ENCODE measurements around the gene TRIO. TPM values are rescaled to one million over a fixed set of nuclear protein-coding genes. Genes with fewer than 3 reads are reported as not detected.

TRIO gene
- total and polyA plus RNA-seq, 7 donors, result 18.5 to 77.5 (median 35.0) TPM

- Histone ChIP-seq H3K27me3 (ENCODE audit: insufficient read depth in 3 of 3, low read length in 2 of 3) (no peaks in the 10 kb centered on the region), H3K4me1 (no peaks in the 10 kb centered on the region), H3K9me3 (no peaks in the 10 kb centered on the region), H3K27ac (no peak overlapping the region), H3K4me3 (no peak overlapping the region), H3K36me3 (ENCODE audit: insufficient read depth in 1 of 2, low read depth in 1 of 2) (peaks cover 6 to 100% of the 10 kb centered on the region in 2 donors)
- DNase-seq (no peak), ATAC-seq (peak in 2 of 4 donors; percentile 48 to 90)
- no peak for TF ChIP-seq CTCF (IDR thresholded peaks at IDR 0.05)
- WGBS, 3 donors, result 45 to 78% (median 71%) methylated on average over 8 of the region's 8 CpGs
- intact Hi-C loops (cut with DNase I), result no loop called here
Measured at GRCh38 chr5:14374100-14374499, 231.0 kb downstream of the TRIO start.

- Histone ChIP-seq H3K27me3 (ENCODE audit: insufficient read depth in 3 of 3, low read length in 2 of 3) (no peaks in the 10 kb centered on the region), H3K4me1 (no peaks in the 10 kb centered on the region), H3K4me3 (no peak overlapping the region), H3K9me3 (no peaks in the 10 kb centered on the region), H3K27ac (no peak overlapping the region), H3K36me3 (ENCODE audit: insufficient read depth in 1 of 2, low read depth in 1 of 2) (peaks cover 5 to 100% of the 10 kb centered on the region in 2 donors)
- DNase-seq, result no peak
- intact Hi-C loops (cut with DNase I), result no loop called here
- WGBS, 3 donors, result 77 to 88% (median 86%) methylated on average over 3 of the region's 3 CpGs
- ATAC-seq, result no peak
- no peak for TF ChIP-seq CTCF (IDR thresholded peaks at IDR 0.05)
Measured at GRCh38 chr5:14376789-14377188, 233.6 kb downstream of the TRIO start.

DNA sequence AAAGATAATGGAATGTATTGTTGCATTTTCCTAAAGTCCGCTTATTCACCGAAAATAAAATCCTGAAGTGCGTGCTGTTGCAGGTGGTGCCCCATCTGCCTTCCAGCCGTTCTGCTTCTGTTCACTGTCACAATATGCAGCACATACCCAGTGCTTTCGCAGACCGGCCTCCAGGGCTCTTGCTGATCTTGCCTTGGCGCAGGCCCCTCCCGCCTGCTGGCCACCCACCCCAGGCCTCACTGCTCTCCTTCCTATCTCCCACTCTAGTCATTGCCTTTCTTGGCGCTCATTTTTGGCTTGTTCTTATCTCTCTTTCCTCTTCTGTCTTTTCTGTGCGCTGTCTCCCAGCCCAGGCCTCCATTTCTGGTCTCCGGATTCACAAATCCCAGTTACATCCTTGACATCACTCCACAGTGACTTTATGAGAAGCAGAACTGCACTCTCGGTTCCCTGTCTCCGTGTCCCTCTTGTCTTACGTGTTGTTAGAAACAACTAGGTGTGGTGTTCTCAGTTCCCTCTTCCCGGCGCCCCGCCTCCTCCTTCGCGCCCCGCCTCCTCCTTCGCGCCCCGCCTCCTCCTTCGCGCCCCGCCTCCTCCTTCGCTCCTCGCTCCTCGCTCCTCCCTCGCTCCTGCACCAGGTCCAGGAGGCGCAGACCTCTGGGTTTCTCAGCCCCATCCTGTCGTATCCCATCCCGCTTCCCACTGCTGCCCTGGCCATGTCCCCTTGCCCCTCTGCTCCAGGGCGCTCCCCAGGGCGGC, 236.8 kb downstream of the TRIO start:
- Histone ChIP-seq H3K27me3 (ENCODE audit: insufficient read depth in 3 of 3, low read length in 2 of 3) (no peaks in the 10 kb centered on the region), H3K9me3 (no peaks in the 10 kb centered on the region), H3K27ac (no peak overlapping the region), H3K4me1 (no peaks in the 10 kb centered on the region), H3K4me3 (no peak overlapping the region), H3K36me3 (ENCODE audit: insufficient read depth in 1 of 2, low read depth in 1 of 2) (peaks cover 5 to 100% of the 10 kb centered on the region in 2 donors)
- DNase-seq (no peak), ATAC-seq (no peak)
- 86 to 92% (median 91%) methylated on average over 34 to 35 of the region's 35 CpGs for WGBS, 3 donors
- TF ChIP-seq CTCF (IDR thresholded peaks at IDR 0.05), result no peak
- intact Hi-C loops (cut with DNase I), result no loop called here

DNA sequence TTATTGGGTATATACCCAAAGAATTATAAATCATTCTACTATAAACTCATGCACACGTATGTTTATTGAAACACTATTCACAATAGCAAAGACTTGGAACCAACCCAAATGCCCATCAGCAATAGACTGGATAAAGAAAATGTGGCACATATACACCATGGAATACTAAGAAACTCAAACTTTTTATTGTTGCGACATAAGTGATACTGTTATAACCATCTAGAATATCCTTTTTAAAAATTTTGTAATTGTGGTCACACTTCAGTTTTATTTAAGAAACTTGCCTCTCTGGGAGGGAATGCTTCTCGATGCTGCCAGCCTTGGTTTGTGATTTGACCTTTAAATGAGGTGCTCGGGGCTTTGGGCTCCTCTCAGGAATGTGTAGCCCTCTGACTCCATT, 237.6 kb downstream of the TRIO start:
- intact Hi-C loops (cut with DNase I), result no loop called here
- no peak for TF ChIP-seq CTCF (IDR thresholded peaks at IDR 0.05)
- H3K4me1 ChIP-seq, result no peaks in the 10 kb centered on the region
- ATAC-seq (no peak), DNase-seq (no peak)
- H3K27me3 ChIP-seq (ENCODE audit: insufficient read depth in 3 of 3, low read length in 2 of 3), result no peaks in the 10 kb centered on the region
- peaks cover 5 to 98% of the 10 kb centered on the region in 2 donors for H3K36me3 ChIP-seq (ENCODE audit: insufficient read depth in 1 of 2, low read depth in 1 of 2)
- no peaks in the 10 kb centered on the region for H3K9me3 ChIP-seq
- H3K27ac ChIP-seq, result no peak overlapping the region
- WGBS, 3 donors, result 70 to 83% (median 79%) methylated on average over 4 of the region's 4 CpGs
- no peak overlapping the region for H3K4me3 ChIP-seq

- Histone ChIP-seq H3K4me1 (no peaks in the 10 kb centered on the region), H3K4me3 (no peak overlapping the region), H3K27ac (no peak overlapping the region), H3K9me3 (no peaks in the 10 kb centered on the region), H3K36me3 (ENCODE audit: insufficient read depth in 1 of 2, low read depth in 1 of 2) (peaks cover 6 to 91% of the 10 kb centered on the region in 2 donors), H3K27me3 (ENCODE audit: insufficient read depth in 3 of 3, low read length in 2 of 3) (no peaks in the 10 kb centered on the region)
- intact Hi-C loops (cut with DNase I), result no loop called here
- no peak for ATAC-seq
- WGBS, 3 donors, result 93 to 98% (median 95%) methylated on average over 4 of the region's 4 CpGs
- DNase-seq, result no peak
- TF ChIP-seq CTCF (IDR thresholded peaks at IDR 0.05), result no peak
Measured at GRCh38 chr5:14382640-14383039, 239.5 kb downstream of the TRIO start.

Measured in psoas muscle (tissue), 8 donors.